HG03442 (cell line): ENCODE measurements around the gene ZNF528.

Experiments
- ATAC-seq: cut with Tn5 transposase; IDR thresholded peaks from one replicate; pipeline ENCODE4 v1.9.1; 2021; ENCODE audit warnings: mild to moderate bottlenecking, moderate library complexity; ENCODE audit not compliant: unreplicated experiment

ZNF528 gene

GRCh38 chr19:52397310-52398080 lies at the start of gene ZNF528:
Gene ZNF528, plus strand, starts transcription at chr19:52397849. Its CDS starts 4,165 bp downstream, at chr19:52402014.
- ATAC-seq: peak; percentile 81

GRCh38 chr19:52351512-52351911 lies 46.1 kb upstream of the ZNF528 start:
- no peak for ATAC-seq

GRCh38 chr19:52366414-52366824 lies 31.2 kb upstream of the ZNF528 start:
- no peak for ATAC-seq

GRCh38 chr19:52369559-52370340 lies 27.9 kb upstream of the ZNF528 start, which contains the start of gene ZNF880:
Gene ZNF880, plus strand, starts transcription at chr19:52369923. Its CDS starts 43 bp downstream, at chr19:52369966.
- peak; percentile 63 for ATAC-seq

GRCh38 chr19:52370341-52370710 lies 27.3 kb upstream of the ZNF528 start:
- ATAC-seq: no peak

GRCh38 chr19:52391135-52391534 lies 6.5 kb upstream of the ZNF528 start:
- no peak for ATAC-seq

GRCh38 chr19:52398081-52398441 lies 412 bp downstream of the ZNF528 start:
- ATAC-seq: no peak

- ATAC-seq: no peak
Observed at GRCh38 chr19:52410276-52410675, 12.6 kb downstream of the ZNF528 start.

- no peak for ATAC-seq
Observed at GRCh38 chr19:52415711-52416110, 18.1 kb downstream of the ZNF528 start.

- no peak for ATAC-seq
Observed at GRCh38 chr19:52428937-52429336, 31.3 kb downstream of the ZNF528 start, which contains the start of gene ZNF534. Gene ZNF534, plus strand, starts transcription at chr19:52429148. Its CDS starts 2,327 bp downstream, at chr19:52431475.

- no peak for ATAC-seq
Observed at GRCh38 chr19:52442179-52442578, 44.5 kb downstream of the ZNF528 start.

- no peak for ATAC-seq
Observed at GRCh38 chr19:52444506-52444905, 46.9 kb downstream of the ZNF528 start.

GRCh38 chr19:52451241-52451640 lies 53.6 kb downstream of the ZNF528 start:
- no peak for ATAC-seq

GRCh38 chr19:52453324-52454094 lies 55.9 kb downstream of the ZNF528 start, which contains the start of gene ZNF578:
Gene ZNF578, plus strand, starts transcription at chr19:52453553. Its CDS starts 48,293 bp downstream, at chr19:52501846.
- ATAC-seq: no peak

GRCh38 chr19:52464798-52465470 lies 67.3 kb downstream of the ZNF528 start:
- ATAC-seq: no peak
